Gastrocnemius medialis (tissue), 4 donors: ENCODE data around the gene AGFG2. TPM values are rescaled to one million over a fixed set of nuclear protein-coding genes. Genes with fewer than 3 reads are reported as not detected.

ENCODE experiments used
- ATAC-seq, 2 donors: fragments of 150-250 bp; one replicate each; pipeline ENCODE4 v1.9.1; 2016
- DNase-seq, 2 donors: peaks; one replicate each; pipeline ENCODE4 v3.0.0-alpha.2; 2019
- H3K27ac ChIP-seq, 4 donors: fragments of 200-600 bp; sonication (generic); 1 replicate in 1 of 4; 2 replicates in 3 of 4; pipeline ENCODE4 v1.5.1; 2016 to 2018; ENCODE audit warnings: mild to moderate bottlenecking in 2 of 4, moderate library complexity in 1 of 4
- H3K27me3 ChIP-seq, 3 donors: fragments of 200-600 bp; sonication (generic) in 2 of 3; 1 replicate in 1 of 3; 2 replicates in 2 of 3; pipeline versions ENCODE4 v1.5.1 to v1.6.0; 2016 to 2019; ENCODE audit warnings: mild to moderate bottlenecking in 1 of 3, moderate library complexity in 1 of 3
- H3K36me3 ChIP-seq, 2 donors: fragments of 200-600 bp; sonication (generic) in 1 of 2; one replicate each; pipeline ENCODE4 v1.5.1; 2017 to 2018
- H3K4me1 ChIP-seq, 2 donors: fragments of 200-600 bp; sonication (generic) in 1 of 2; one replicate each; pipeline ENCODE4 v1.5.1; 2016 to 2017; ENCODE audit warnings: mild to moderate bottlenecking in 2 of 2
- H3K4me3 ChIP-seq, 4 donors: fragments of 200-600 bp; sonication (generic) in 3 of 4; 1 replicate in 1 of 4; 2 replicates in 3 of 4; pipeline ENCODE4 v1.5.1; 2016 to 2019; ENCODE audit warnings: mild to moderate bottlenecking in 2 of 4
- H3K9me3 ChIP-seq, 3 donors: fragments of 200-600 bp; sonication (generic) in 2 of 3; 1 replicate in 1 of 3; 2 replicates in 2 of 3; pipeline ENCODE4 v1.5.1; 2016 to 2019
- CTCF ChIP-seq, 5 experiments: fragments of 450-650 bp in 3 of 5; fragments of 200-600 bp in 2 of 5; sonication (generic) in 2 of 5; IDR thresholded peaks in 4 of 5; conservative IDR thresholded peaks in 1 of 5; 1 replicate in 4 of 5; 2 replicates in 1 of 5; pipeline ENCODE4 v1.5.1; 2016 to 2019; ENCODE audit warnings: antibody characterized with exemption in 5 of 5, mild to moderate bottlenecking in 3 of 5, moderate library complexity in 3 of 5
- POLR2A ChIP-seq, 2 donors: fragments of 450-650 bp; IDR thresholded peaks; one replicate each; pipeline ENCODE4 v1.6.1; 2017; ENCODE audit warnings: antibody characterized with exemption in 2 of 2, mild to moderate bottlenecking in 2 of 2, moderate library complexity in 2 of 2
- in situ Hi-C, 4 donors: fragments of 200-750 bp; cut with MboI; loops; one replicate each; pipeline versions ENCODE4 v1.15.0 to v1.8.0; 2017; ENCODE audit warnings: low sequenced_read_pairs in 4 of 4
- intact Hi-C: fragments of 100-400 bp; cut with DNase I; formaldehyde crosslinking; loops from one replicate; pipeline ENCODE4 v1.15.1; 2023; ENCODE audit warnings: low total_unique reads
- total RNA-seq, 4 donors: library from RNA; depleted of rRNA; stranded (reverse); fragments of >200 nt; gene quantifications; one replicate each; pipeline versions ENCODE4 v1.1.0 to v1.2.3, GENCODE V29; 2016

AGFG2 gene
- total RNA-seq, 4 donors from 2014 or later, result 10.7 to 16.4 (median 13.5) TPM

GRCh38 chr7:100568176-100568895 is 29.3 kb downstream of the AGFG2 start:
- no peak for ATAC-seq
- in situ Hi-C loops, result loop anchor here in 1 of 4 donors (25.0 kb wide), 1 partner anchor 106 kb away; the partner anchor contains the start of gene SPACDR
- H3K4me1 ChIP-seq, result peaks cover 8 to 14% of the 10 kb centered on the region in 2 donors

GRCh38 chr7:100568896-100569844 is 30.2 kb downstream of the AGFG2 start:
- no peak overlapping the region for H3K27ac ChIP-seq
- intact Hi-C loops, result no loop called here
- H3K9me3 ChIP-seq, result no peaks in the 10 kb centered on the region
- H3K4me3 ChIP-seq, result peak overlapping the region in 3 of 4 donors; percentile 4 to 47 (median 37)
- TF ChIP-seq POLR2A (IDR thresholded peaks at IDR 0.05), result no peak
- peak in 3 of 5 experiments; percentile 8 to 35 (median 28) for TF ChIP-seq CTCF (IDR thresholded peaks at IDR 0.05 in 4 of 5, conservative IDR thresholded peaks at IDR 0.05 in 1 of 5)
- peaks cover 11 to 37% (median 12%) of the 10 kb centered on the region in 3 donors for H3K27me3 ChIP-seq
- in situ Hi-C loops, result loop anchor here in 1 of 4 donors (25.0 kb wide), 1 partner anchor 107 kb away; the partner anchor contains the start of gene SPACDR
- peaks cover 0 to 9% of the 10 kb centered on the region in 2 donors for H3K36me3 ChIP-seq
- DNase-seq, result no peak
- ATAC-seq, result peak in 1 of 2 donors; percentile 48
- peaks cover 8 to 14% of the 10 kb centered on the region in 2 donors for H3K4me1 ChIP-seq

More at GRCh38 chr7:100568176-100568895, 29.3 kb downstream of the AGFG2 start:
- TF ChIP-seq POLR2A (IDR thresholded peaks at IDR 0.05), result no peak
- TF ChIP-seq CTCF (IDR thresholded peaks at IDR 0.05 in 4 of 5, conservative IDR thresholded peaks at IDR 0.05 in 1 of 5), result no peak
- Histone ChIP-seq H3K27me3 (peaks cover 8 to 37% (median 12%) of the 10 kb centered on the region in 3 donors), H3K9me3 (no peaks in the 10 kb centered on the region), H3K4me3 (no peak overlapping the region), H3K27ac (no peak overlapping the region), H3K36me3 (peaks cover 0 to 6% of the 10 kb centered on the region in 2 donors)
- no peak for DNase-seq
- intact Hi-C loops, result no loop called here

- H3K36me3 ChIP-seq, result peaks cover 0 to 29% of the 10 kb centered on the region in 2 donors
- in situ Hi-C loops (loop anchor here in 1 of 4 donors (25.0 kb wide), 1 partner anchor 109 kb away; the partner anchor contains the start of gene SPACDR), intact Hi-C loops (no loop called here)
- peaks cover 8 to 14% of the 10 kb centered on the region in 2 donors for H3K4me1 ChIP-seq
- no peak overlapping the region for H3K4me3 ChIP-seq
- TF ChIP-seq POLR2A (IDR thresholded peaks at IDR 0.05) (no peak), CTCF (IDR thresholded peaks at IDR 0.05 in 4 of 5, conservative IDR thresholded peaks at IDR 0.05 in 1 of 5) (no peak)
- H3K9me3 ChIP-seq, result no peaks in the 10 kb centered on the region
- peaks cover 12 to 46% (median 22%) of the 10 kb centered on the region in 3 donors for H3K27me3 ChIP-seq
- DNase-seq, result no peak
- H3K27ac ChIP-seq, result no peak overlapping the region
- no peak for ATAC-seq
Measured at GRCh38 chr7:100570954-100571828, 32.2 kb downstream of the AGFG2 start.

- intact Hi-C loops, result no loop called here
- H3K36me3 ChIP-seq, result peaks cover 0 to 35% of the 10 kb centered on the region in 2 donors
- TF ChIP-seq CTCF (IDR thresholded peaks at IDR 0.05 in 4 of 5, conservative IDR thresholded peaks at IDR 0.05 in 1 of 5), result no peak
- no peak for TF ChIP-seq POLR2A (IDR thresholded peaks at IDR 0.05)
Measured at GRCh38 chr7:100571829-100572116, 32.8 kb downstream of the AGFG2 start.

More at GRCh38 chr7:100571829-100572116, 32.8 kb downstream of the AGFG2 start:
- Histone ChIP-seq H3K9me3 (no peaks in the 10 kb centered on the region), H3K27me3 (peaks cover 12 to 46% (median 22%) of the 10 kb centered on the region in 3 donors), H3K4me1 (peaks cover 8 to 14% of the 10 kb centered on the region in 2 donors), H3K4me3 (no peak overlapping the region), H3K27ac (no peak overlapping the region)
- ATAC-seq (no peak), DNase-seq (no peak)
- in situ Hi-C loops, result loop anchor here in 1 of 4 donors (25.0 kb wide), 1 partner anchor 109 kb away; the partner anchor contains the start of gene SPACDR
